ENCODE measurements around the gene CACNA2D3. TPM values are rescaled to one million over a fixed set of nuclear protein-coding genes. Genes with fewer than 3 reads are reported as not detected.

Gene CACNA2D3
- total RNA-seq, 4 donors from 2014 or later, result 0.94 to 3.6 (median 2.1) TPM

DNA sequence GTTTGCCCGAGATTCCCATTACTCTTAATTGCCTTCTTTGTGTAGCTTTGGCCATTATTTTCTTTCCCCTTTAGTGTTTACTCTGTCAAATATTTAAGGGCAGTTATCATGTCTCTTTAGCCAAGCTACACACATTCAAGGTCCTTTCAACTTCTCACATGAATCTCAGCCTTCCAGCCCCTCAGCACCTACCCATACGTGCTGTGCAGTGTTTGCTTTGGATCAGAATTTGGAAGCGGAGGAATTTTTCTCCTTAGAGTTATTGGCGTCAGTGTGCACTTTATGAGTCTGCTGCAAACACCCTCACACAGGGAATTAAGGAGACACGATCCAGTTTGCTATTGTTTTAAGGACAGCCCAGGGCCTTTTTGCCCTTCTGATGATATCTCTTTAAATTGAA is 231.6 kb downstream of the CACNA2D3 start:
- TF ChIP-seq, protein P1, sequence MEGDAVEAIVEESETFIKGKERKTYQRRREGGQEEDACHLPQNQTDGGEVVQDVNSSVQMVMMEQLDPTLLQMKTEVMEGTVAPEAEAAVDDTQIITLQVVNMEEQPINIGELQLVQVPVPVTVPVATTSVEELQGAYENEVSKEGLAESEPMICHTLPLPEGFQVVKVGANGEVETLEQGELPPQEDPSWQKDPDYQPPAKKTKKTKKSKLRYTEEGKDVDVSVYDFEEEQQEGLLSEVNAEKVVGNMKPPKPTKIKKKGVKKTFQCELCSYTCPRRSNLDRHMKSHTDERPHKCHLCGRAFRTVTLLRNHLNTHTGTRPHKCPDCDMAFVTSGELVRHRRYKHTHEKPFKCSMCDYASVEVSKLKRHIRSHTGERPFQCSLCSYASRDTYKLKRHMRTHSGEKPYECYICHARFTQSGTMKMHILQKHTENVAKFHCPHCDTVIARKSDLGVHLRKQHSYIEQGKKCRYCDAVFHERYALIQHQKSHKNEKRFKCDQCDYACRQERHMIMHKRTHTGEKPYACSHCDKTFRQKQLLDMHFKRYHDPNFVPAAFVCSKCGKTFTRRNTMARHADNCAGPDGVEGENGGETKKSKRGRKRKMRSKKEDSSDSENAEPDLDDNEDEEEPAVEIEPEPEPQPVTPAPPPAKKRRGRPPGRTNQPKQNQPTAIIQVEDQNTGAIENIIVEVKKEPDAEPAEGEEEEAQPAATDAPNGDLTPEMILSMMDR (IDR thresholded peaks at IDR 0.05; ENCODE audit: low read depth), result no peak

DNA sequence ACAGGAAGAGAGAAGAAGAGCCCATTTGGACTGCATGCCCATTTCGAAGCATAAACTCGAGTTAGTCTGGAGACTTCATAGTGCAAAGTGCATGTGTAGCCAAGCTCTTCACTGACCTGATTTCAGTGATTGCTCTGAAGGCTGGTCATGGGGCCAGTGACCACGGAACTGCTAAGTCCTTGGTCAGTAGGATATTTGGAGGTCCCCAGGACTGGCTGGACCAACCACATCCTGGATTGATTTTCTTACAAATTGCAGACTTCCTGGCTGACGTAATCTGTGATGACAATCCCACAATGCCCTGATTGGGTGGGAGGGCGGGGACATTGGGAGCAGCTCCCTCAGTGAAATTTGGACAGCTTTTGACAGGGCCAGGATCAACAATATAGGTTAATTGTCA is 233.4 kb downstream of the CACNA2D3 start:
- TF ChIP-seq, protein P1 (IDR thresholded peaks at IDR 0.05; ENCODE audit: low read depth), result no peak

DNA sequence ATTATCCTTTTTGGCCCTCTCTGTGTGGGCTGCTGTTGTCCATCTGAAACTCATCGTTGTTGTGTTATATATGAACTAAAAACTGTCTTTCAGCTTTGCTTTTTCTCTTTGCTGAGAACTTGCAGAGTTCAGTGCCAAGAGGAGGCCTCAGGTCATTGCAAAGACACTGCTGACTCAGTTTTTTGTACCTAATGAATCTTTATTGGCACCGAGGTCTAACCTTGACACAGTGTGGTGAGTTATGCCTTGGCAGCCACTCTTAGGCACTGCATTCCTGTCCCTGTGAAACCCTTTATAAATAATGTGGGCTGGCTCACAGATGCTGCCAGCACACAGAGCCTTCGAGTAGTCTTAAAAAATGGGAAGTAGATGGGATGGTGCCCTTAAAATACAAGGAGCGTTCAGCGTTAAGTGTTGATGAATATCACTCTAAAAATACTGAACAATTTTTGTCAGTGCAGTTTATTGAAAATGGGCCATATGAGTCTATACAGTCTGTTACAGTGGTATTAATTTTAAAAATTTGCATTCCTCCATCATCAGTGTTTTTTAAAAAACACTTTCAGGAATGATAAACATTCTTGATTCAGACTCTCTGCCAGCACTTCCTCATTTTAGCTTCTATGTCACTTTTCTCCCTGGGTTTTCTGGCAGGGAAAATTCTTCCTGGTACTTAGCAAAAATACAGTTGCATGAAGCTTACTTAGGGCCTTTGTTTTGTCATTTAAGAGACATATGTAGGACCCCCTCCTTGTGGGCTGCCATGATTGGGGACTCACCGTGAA is 234.1 kb downstream of the CACNA2D3 start:
- TF ChIP-seq, protein P1 (IDR thresholded peaks at IDR 0.05; ENCODE audit: low read depth), result no peak

DNA sequence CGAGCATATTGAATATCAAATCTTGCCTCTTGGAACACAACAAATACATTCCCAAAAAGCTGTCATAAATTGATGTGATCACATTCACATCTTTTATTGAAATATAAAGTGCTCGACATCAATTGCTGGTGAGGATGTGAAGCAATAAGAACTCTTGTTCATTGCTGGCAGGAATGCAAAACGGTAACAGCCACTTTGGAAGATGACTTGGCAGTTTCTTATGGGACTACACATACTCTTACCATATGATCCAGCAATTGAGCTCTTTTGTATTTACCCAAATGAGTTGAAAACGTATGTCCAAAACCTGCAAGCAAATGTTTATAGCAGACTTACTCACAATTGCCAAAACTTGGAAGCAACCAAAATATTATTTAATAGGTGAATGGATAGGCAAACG is 234.9 kb downstream of the CACNA2D3 start:
- TF ChIP-seq, protein P1 (IDR thresholded peaks at IDR 0.05; ENCODE audit: low read depth), result no peak

DNA sequence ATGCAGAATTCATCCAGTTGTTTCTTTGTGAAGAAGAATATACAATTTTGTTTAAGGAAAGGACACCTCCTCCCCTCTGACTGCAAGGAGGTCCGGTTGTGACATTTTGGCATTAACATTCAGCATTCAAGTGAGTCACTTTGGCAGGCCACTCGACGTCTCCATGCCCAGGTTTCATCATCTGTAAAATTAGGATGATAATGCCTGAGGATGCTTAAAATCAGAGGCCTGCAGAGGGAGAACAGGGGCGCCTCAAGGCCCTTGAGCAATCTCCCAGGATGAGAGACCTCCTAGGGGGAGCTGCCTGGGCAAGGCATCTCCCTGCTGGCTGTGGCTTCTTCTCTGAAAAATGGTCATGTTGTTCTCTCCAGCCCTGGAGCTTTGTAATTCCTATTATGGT is 236.0 kb downstream of the CACNA2D3 start:
- TF ChIP-seq, protein P1 (IDR thresholded peaks at IDR 0.05; ENCODE audit: low read depth), result no peak

DNA sequence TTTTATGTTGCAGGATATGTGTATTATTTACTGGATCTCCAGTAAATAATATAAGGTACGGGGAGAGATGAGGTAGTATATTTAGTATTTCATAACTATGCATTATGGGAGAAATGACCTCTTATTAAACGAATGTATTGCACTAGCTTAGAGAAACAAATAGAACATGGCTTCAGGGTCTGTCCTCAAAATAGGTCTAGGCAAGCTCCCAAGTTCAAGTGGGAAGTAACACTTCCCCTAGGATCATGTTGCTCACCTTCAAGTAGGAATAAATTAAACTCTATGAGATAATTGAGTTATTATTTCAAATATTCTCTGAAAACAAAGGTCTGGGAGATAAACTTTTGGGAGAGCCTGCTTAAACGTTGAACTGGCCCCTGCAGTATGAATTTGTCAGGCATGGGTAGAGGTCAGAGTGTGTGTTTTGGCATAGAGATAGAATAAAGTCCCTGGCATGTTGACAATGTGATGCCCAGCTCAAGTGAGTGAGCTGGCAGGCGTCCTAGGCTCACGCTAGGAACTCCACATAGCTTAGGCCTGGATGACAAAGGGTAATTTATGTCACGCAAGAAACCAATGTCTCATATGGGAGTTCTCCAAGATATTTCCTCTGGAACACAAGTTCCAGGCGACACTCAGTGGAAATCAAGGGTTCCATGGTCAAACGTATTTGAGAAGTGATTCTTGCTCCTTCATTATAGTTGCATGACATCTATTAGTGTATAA is 236.8 kb downstream of the CACNA2D3 start:
- TF ChIP-seq, protein P1 (IDR thresholded peaks at IDR 0.05; ENCODE audit: low read depth), result no peak

DNA sequence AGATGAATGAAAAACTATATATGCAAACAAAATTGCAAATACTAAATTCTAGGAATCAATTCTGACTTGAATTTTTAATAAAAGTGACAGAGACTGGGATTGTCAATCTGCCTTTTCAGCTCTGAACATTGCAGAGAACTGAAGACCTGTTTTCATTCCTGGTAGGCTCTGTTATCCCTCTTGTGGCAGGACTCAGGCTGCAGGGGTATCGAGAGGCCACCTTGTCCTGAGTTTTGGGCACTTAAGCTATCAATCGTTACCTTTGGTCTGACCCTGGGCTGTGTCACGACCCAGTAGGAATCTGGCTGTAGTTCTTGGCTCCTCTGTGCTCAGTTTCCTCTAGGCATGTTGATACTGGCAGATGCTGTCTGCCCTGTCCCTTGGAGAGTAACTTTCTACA is 238.0 kb downstream of the CACNA2D3 start:
- TF ChIP-seq, protein P1 (IDR thresholded peaks at IDR 0.05; ENCODE audit: low read depth), result no peak
